Duodenal mucosa (tissue), 2 donors: ENCODE results near the gene MAGEA11.
"Not testable (repeated sequence)": the region's sequence is repeated elsewhere in the genome, so short reads cannot be mapped to it uniquely, and the experiment has no call there.

Experiments used
- H3K27ac ChIP-seq: one replicate; pipeline ENCODE4 v1.7.0; 2013; ENCODE audit warnings: low read depth, low read length
- H3K27me3 ChIP-seq, 2 donors: one replicate each; pipeline ENCODE4 v1.7.0; 2013; ENCODE audit warnings: low read length in 2 of 2, control low read depth in 1 of 2; ENCODE audit not compliant: insufficient read depth in 2 of 2, control insufficient read depth in 1 of 2
- H3K36me3 ChIP-seq, 2 donors: one replicate each; pipeline ENCODE4 v1.7.0; 2013; ENCODE audit warnings: low read length in 2 of 2, control low read depth in 1 of 2; ENCODE audit not compliant: insufficient read depth in 2 of 2, control insufficient read depth in 1 of 2
- H3K4me1 ChIP-seq, 2 donors: one replicate each; pipeline ENCODE4 v1.7.0; 2013; ENCODE audit warnings: low read length in 2 of 2, control low read depth in 1 of 2; ENCODE audit not compliant: insufficient read depth in 2 of 2, control insufficient read depth in 1 of 2
- H3K4me3 ChIP-seq, 2 donors: one replicate each; pipeline ENCODE4 v1.7.0; 2013; ENCODE audit warnings: low read length in 2 of 2, low read depth in 1 of 2
- H3K9ac ChIP-seq, 2 donors: one replicate each; pipeline ENCODE4 v1.7.0; 2013; ENCODE audit warnings: low read length in 2 of 2, low read depth in 1 of 2
- H3K9me3 ChIP-seq, 2 donors: one replicate each; pipeline ENCODE4 v1.7.0; 2013; ENCODE audit warnings: low read length in 2 of 2, control low read depth in 1 of 2; ENCODE audit not compliant: control insufficient read depth in 1 of 2

Gene MAGEA11, protein sequence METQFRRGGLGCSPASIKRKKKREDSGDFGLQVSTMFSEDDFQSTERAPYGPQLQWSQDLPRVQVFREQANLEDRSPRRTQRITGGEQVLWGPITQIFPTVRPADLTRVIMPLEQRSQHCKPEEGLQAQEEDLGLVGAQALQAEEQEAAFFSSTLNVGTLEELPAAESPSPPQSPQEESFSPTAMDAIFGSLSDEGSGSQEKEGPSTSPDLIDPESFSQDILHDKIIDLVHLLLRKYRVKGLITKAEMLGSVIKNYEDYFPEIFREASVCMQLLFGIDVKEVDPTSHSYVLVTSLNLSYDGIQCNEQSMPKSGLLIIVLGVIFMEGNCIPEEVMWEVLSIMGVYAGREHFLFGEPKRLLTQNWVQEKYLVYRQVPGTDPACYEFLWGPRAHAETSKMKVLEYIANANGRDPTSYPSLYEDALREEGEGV

DNA sequence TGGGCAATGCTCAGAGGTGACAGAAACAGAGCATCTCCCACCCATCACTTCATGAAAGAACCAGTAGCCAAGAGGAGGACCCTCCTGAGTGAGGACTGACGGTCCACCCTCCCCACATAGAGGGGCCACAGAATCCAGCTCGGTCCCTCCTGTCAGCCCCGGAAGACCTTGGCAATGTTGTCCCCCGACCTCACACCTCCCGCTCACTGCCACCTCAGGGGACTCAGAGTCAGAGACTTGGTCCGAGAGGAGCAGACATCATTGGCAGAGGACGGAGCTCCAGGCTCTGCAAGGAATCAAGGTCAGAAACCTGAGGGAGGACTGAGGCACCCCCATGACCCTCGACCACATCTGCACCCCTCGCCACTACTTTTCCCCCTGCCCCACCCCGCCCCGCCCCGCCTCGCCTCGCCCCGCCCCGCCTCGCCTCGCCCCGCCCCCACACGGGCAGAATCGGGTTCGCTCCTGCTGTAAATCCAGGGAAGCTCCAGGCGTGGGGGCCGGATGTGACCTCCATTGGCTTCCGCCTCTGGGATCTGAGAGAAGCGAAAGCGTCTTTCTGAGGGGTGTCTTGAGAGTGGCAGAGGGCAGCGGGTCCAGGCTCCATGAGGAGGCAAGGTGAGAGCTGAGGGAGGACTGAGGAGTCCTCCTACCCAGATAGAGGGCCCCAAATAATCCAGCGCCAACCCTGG lies at the start of gene MAGEA11:
Gene MAGEA11, plus strand, starts transcription at position 516 of the 692 bp plus-strand sequence. CDS start 1,100 bp downstream, outside the sequence.
- H3K9me3 ChIP-seq: no peaks in the 10 kb centered on the region
- no peak within 1 kb of the TSS for H3K9ac ChIP-seq
- H3K27me3 ChIP-seq: no peaks in the 10 kb centered on the region
- H3K36me3 ChIP-seq: no peaks in the 10 kb centered on the region
- H3K4me1 ChIP-seq: no peaks in the 10 kb centered on the region
- no peak within 1 kb of the TSS for H3K27ac ChIP-seq
- no peak within 1 kb of the TSS for H3K4me3 ChIP-seq

DNA sequence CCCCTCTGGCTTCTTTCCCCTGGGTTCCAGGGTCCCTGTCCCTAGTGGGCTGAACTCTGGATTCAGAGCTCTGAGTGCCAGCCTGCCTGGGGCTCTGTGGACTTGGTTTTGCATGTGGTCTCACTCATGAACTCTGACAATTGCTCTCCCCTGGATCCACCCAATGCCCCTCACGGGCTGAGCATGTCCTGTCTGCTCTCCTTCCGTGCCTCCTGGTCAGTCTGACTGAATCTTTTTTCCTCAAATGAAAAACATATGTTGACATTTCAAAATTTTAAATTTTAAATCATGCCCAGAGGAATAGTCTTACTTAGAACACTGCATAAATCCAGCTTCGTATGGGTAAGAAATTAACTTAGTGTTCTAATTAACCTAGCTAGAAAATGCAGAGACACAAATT lies 36.8 kb upstream of the MAGEA11 start:
- not testable (repeated sequence) for H3K4me3 ChIP-seq, H3K9me3 ChIP-seq, H3K27ac ChIP-seq

DNA sequence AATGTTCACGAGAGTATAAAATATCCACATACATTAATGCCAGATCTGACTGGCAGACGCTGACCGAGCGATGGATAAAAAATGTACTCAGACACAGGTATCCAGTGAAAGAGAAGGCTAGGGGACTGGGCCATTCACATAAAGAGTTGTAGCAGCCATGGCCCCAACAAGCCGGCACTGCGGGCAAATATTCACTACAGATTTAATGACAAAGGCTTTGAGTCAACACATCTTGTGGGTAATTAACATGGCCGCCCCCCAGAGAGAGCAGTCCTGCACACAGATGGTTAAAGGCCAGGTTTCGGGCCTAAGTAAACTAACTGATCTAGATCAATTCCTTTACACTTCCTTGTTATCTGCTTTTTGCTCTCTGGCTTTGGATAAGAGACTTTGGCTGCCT lies 36.3 kb upstream of the MAGEA11 start:
- H3K4me3 ChIP-seq, H3K4me1 ChIP-seq, H3K27me3 ChIP-seq, H3K9me3 ChIP-seq, H3K27ac ChIP-seq, H3K9ac ChIP-seq, H3K36me3 ChIP-seq: not testable (repeated sequence)

More for the DNA sequence above, 36.8 kb upstream of the MAGEA11 start:
- not testable (repeated sequence) for H3K9ac ChIP-seq, H3K27me3 ChIP-seq, H3K4me1 ChIP-seq, H3K36me3 ChIP-seq

DNA sequence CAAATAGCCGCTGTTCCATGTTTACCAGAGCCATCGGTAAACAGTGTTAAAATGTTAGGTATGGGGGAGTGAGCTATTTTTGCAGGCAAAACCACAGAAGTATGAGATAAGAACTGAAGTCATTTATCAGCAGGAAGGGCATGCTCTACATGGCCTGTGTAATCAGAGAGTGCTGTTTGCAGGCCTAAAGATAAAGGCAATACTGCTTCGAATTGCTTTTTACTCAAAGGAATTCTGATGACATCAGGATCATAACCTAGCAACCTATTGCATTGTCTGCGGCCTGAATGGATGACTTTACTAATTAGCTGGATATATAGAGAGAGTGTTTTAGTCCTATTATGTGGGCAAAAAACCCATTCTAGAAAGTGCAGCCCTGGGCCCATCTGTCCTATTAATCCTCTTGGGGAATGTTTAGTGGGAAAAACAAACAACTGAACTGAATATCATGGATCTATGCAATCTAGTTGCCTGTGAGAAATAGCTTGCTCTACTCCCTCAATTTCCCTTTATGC lies 32.6 kb upstream of the MAGEA11 start:
- not testable (repeated sequence) for H3K36me3 ChIP-seq, H3K9ac ChIP-seq

GRCh38 chrX:149681182-149681581 lies 30.7 kb upstream of the MAGEA11 start:
- Histone ChIP-seq H3K9me3 (no peaks in the 10 kb centered on the region), H3K27ac (no peak overlapping the region), H3K4me1 (no peaks in the 10 kb centered on the region), H3K36me3 (no peaks in the 10 kb centered on the region), H3K27me3 (no peaks in the 10 kb centered on the region), H3K4me3 (no peak overlapping the region), H3K9ac (no peak overlapping the region)

More for the DNA sequence above, 32.6 kb upstream of the MAGEA11 start:
- H3K9me3 ChIP-seq, H3K27ac ChIP-seq, H3K27me3 ChIP-seq, H3K4me1 ChIP-seq, H3K4me3 ChIP-seq: not testable (repeated sequence)

DNA sequence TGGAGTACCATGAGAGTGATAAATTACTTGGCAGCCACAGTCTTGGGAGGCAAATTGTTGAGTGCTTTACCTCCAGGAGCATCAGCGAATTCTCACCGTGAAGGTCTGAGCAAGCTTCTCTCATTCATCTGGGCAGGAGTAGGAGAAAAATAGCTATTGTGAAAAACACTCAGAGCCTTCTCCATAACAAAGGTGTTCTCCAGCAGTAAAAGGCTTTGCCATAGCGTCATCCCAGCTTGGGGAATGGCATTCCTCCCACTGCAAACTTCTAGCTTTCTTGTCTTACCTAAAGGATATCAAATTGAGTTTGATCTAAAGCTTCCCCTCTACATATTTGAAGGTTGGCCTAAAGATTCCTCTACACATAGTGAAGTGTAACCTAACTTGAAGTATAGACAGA lies 29.8 kb upstream of the MAGEA11 start:
- Histone ChIP-seq H3K9me3 (no peaks in the 10 kb centered on the region), H3K4me3 (no peak overlapping the region), H3K36me3 (no peaks in the 10 kb centered on the region), H3K27me3 (no peaks in the 10 kb centered on the region), H3K27ac (no peak overlapping the region), H3K9ac (no peak overlapping the region), H3K4me1 (no peaks in the 10 kb centered on the region)

DNA sequence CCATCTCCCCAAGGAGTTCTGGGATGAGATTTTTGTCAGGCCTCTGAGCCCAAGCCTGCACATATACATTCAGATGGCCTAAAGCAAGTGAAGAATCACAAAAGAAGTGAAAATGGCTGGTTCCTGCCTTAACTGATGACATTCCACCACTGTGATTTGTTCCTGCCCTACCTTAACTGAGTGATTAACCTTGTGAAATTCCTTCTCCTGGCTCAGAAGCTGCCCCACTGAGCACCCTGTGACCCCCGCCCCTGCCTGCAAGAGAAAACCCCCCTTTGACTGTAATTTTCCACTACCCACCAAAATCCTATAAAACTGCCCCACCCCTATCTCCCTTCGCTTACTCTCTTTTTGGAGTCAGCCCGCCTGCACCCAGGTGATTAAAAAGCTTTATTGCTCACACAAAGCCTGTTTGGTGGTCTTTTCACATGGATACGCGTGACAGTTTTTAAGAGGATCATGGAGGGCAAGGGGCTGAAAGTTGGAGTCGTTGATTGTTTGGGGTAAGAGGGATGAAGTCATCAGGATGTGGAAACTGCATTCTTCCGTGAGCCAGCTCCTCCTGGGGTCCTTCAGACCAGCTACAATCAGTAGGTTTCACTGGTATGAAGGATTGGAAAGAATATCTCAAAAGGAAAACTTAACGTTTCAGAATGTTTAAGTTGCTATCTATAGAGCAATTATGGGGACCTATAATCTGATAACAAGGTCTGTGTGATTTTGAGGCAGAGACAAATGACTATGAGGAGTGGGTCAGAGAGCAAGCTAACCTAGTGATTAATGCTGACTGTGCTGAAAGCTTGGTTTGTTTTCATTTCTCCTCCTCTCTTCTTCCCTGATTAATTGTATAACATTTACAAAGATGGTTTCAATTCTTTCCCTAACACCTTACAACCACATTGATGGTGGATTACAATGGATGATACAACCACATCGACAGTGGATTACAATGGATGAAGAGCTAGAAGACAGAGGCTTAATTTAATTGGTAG lies 28.6 kb upstream of the MAGEA11 start:
- Histone ChIP-seq H3K9me3 (no peaks in the 10 kb centered on the region), H3K27ac (no peak overlapping the region), H3K4me1 (no peaks in the 10 kb centered on the region), H3K9ac (no peak overlapping the region), H3K36me3 (no peaks in the 10 kb centered on the region), H3K27me3 (no peaks in the 10 kb centered on the region), H3K4me3 (no peak overlapping the region)

- Histone ChIP-seq H3K9ac (no peak overlapping the region), H3K9me3 (no peaks in the 10 kb centered on the region), H3K27me3 (no peaks in the 10 kb centered on the region), H3K4me1 (no peaks in the 10 kb centered on the region), H3K27ac (no peak overlapping the region), H3K36me3 (no peaks in the 10 kb centered on the region), H3K4me3 (no peak overlapping the region)
Observed at GRCh38 chrX:149683966-149684730, 27.7 kb upstream of the MAGEA11 start.

- H3K4me1 ChIP-seq: no peaks in the 10 kb centered on the region
- H3K9ac ChIP-seq: no peak overlapping the region
- no peak overlapping the region for H3K27ac ChIP-seq
- H3K27me3 ChIP-seq: no peaks in the 10 kb centered on the region
- H3K4me3 ChIP-seq: no peak overlapping the region
- no peaks in the 10 kb centered on the region for H3K36me3 ChIP-seq
- H3K9me3 ChIP-seq: no peaks in the 10 kb centered on the region
Observed at GRCh38 chrX:149687991-149688390, 23.9 kb upstream of the MAGEA11 start.
